ENCODE results near the gene TRAPPC6A. TPM values are rescaled to one million over a fixed set of nuclear protein-coding genes. Genes with fewer than 3 reads are reported as not detected.

Gene TRAPPC6A
- total RNA-seq, 1 experiment from 2014 or later = 59.9 TPM

DNA sequence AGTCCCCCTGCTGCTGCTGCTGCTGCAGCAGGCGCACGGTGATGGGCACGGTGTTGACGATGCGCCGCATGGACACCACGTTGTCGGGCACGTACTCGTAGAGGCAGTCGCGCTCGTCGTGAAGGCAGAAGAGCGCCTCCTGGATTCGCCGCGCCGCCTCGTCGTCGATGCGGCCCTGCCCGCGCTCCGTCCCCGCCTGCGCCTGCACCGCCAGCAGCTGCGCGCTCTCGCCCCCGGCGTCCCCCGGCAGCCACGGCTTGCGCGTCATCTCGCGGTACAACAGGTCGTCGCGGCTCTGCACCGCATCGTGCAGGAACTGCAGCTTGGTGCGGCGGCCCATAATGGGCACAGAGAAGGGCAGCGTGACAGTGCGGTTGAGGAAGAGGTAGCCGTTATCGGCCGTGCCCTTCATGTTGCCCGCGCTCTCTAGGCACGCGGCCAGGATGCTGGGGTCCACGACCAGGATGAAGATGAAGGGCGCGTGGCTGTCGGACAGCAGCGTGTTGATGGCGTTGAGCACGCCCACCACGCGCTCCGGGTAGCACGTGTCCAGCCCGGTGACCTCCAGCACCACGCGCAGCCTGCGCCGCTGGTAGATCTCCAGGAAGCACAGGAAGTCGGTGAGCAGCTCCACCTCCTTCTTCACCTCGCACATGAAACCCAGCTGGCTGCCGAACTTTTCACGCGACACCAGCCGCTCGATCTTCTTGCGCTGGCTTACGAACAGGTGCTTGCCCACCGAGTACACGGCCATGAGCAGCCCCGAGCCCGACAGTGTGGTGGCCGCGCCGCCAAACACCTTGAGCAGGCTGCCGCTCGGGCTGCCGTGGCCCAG lies 25.3 kb downstream of the TRAPPC6A start:
- Histone ChIP-seq H2BK20ac (ENCODE audit: low read depth, low read length, poor library complexity, severe bottlenecking) (no peak overlapping the region), H3K14ac (ENCODE audit: insufficient read depth, low read length) (no peak overlapping the region), H2AK5ac (ENCODE audit: insufficient read length, low read length) (no peak overlapping the region), H4K20me1 (ENCODE audit: control insufficient read depth, insufficient read depth, insufficient read length) (no peaks in the 10 kb centered on the region), H3K9ac (ENCODE audit: extremely low read depth, insufficient read length, low read length) (no peak overlapping the region), H3K23ac (ENCODE audit: insufficient read length, low read depth, low read length) (no peak overlapping the region), H3K79me2 (ENCODE audit: insufficient read depth, low read length) (no peaks in the 10 kb centered on the region), H2BK120ac (ENCODE audit: low read depth, low read length, poor library complexity, severe bottlenecking) (no peak overlapping the region), H3K79me1 (ENCODE audit: insufficient read depth, low read depth, low read length, poor library complexity, severe bottlenecking) (no peaks in the 10 kb centered on the region), H3T11ph (ENCODE audit: low read length) (no peak overlapping the region), H3K27me3 (ENCODE audit: insufficient read depth, low read length) (peaks cover 7% of the 10 kb centered on the region; the same call in 1 of the 2 replicates), H3K9me3 (ENCODE audit: control insufficient read depth, low read depth, low read length) (no peaks in the 10 kb centered on the region), H3K23me2 (ENCODE audit: insufficient read length, low read depth, low read length, poor library complexity, severe bottlenecking) (no peaks in the 10 kb centered on the region), H3K27ac (ENCODE audit: insufficient read length, low read depth, low read length) (no peak overlapping the region), H2BK5ac (ENCODE audit: insufficient read length, low read length) (no peak overlapping the region), H2AFZ (ENCODE audit: low read length) (no peak overlapping the region), H3K4ac (ENCODE audit: low read depth, low read length) (no peak overlapping the region), H3K18ac (ENCODE audit: insufficient read length, low read depth, low read length) (no peak overlapping the region), H4K5ac (ENCODE audit: insufficient read length, low read depth, low read length) (no peak overlapping the region), H3K4me2 (ENCODE audit: insufficient read depth, insufficient read length, low read length) (peak overlapping the region; percentile 27), H2BK12ac (ENCODE audit: insufficient read length, low read depth, low read length) (no peak overlapping the region), H2BK15ac (ENCODE audit: low read depth, low read length) (no peak overlapping the region), H3K56ac (ENCODE audit: insufficient read length, low read depth, low read length) (no peak overlapping the region), H3K4me1 (ENCODE audit: insufficient read depth, low read length) (no peaks in the 10 kb centered on the region), H4K91ac (ENCODE audit: insufficient read length, low read depth, low read length) (no peak overlapping the region), H4K8ac (replicated peaks; ENCODE audit: insufficient read length, low read depth, low read length) (no peak overlapping the region)
- Mint-ChIP-seq H3K4me3 (no peak overlapping the region; a peak in 1 of 5 replicates), H3K4me1 (peaks cover 13 to 26% of the 10 kb centered on the region in 2 experiments), H3K27me3 (ENCODE audit: low read depth) (peaks cover 62% of the 10 kb centered on the region), H3K27ac (no peak overlapping the region), H3K9me3 (no peaks in the 10 kb centered on the region; a peak in 1 of 5 replicates), H3K36me3 (ENCODE audit: insufficient read depth in 1 of 3, low read depth in 3 of 3) (0 out of 7 replicates have a peak, but pooled peaks cover 0 to 2% (median 0%) of the 10 kb centered on the region in 3 experiments)
- TF ChIP-seq, protein P1, sequence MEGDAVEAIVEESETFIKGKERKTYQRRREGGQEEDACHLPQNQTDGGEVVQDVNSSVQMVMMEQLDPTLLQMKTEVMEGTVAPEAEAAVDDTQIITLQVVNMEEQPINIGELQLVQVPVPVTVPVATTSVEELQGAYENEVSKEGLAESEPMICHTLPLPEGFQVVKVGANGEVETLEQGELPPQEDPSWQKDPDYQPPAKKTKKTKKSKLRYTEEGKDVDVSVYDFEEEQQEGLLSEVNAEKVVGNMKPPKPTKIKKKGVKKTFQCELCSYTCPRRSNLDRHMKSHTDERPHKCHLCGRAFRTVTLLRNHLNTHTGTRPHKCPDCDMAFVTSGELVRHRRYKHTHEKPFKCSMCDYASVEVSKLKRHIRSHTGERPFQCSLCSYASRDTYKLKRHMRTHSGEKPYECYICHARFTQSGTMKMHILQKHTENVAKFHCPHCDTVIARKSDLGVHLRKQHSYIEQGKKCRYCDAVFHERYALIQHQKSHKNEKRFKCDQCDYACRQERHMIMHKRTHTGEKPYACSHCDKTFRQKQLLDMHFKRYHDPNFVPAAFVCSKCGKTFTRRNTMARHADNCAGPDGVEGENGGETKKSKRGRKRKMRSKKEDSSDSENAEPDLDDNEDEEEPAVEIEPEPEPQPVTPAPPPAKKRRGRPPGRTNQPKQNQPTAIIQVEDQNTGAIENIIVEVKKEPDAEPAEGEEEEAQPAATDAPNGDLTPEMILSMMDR (conservative IDR thresholded peaks at IDR 0.05) = peak; percentile 23; the same call in 2 of the 3 replicates
- peak; percentile 82 for DNase-seq
- WGBS (ENCODE audit: extremely low coverage, insufficient read length, low lambda C conversion rate) = no CpG with 5 or more reads among the region's 91 CpGs

Data from H9 (cell line).